GM19455 (cell line): ENCODE results near the gene RIC1.
"Not testable (repeated sequence)": the region's sequence is repeated elsewhere in the genome, so short reads cannot be mapped to it uniquely, and the experiment has no call there.

Experiments used
- ATAC-seq: cut with Tn5 transposase; IDR thresholded peaks from one replicate; pipeline ENCODE4 v1.9.1; 2021; ENCODE audit not compliant: unreplicated experiment

Gene RIC1

DNA sequence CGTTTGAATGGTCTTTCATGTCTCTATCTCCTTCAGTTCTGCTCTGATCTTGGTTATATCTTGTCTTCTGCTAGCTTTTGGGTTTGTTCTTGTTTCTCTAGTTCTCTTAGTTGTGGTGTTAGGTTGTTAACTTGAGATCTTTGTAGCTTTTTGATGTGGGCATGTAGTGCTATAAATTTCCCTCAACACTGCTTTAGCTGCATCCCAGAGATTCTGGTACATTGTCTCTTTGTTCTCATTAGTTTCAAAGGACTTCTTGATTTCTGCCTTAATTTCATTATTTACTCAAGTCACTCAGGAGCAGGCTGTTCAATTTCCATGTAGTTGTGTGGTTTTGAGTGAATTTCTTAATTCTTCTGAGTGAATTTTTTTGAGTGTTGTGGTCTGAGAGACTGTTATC, 33.9 kb downstream of the RIC1 start:
- ATAC-seq, result not testable (repeated sequence)

DNA sequence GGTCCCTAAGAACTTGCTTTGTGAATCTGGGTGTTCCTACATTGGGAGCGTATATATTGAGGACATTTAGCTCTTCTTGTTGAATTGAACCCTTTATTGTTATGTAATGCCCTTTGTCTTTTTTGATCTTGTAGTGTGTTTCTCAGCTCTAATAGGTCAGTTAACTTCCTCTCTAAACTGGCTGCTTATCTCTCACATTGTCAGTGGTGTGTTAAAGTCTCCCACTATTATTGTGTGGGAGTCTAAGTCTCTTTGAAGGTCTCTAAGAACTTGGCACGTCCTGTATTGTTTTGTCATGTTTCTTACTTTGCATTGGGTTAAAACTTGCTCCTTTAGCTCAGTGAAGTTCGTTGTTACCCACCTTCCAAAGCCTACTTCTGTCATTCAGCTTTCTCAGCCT, 36.2 kb downstream of the RIC1 start:
- no peak for ATAC-seq

DNA sequence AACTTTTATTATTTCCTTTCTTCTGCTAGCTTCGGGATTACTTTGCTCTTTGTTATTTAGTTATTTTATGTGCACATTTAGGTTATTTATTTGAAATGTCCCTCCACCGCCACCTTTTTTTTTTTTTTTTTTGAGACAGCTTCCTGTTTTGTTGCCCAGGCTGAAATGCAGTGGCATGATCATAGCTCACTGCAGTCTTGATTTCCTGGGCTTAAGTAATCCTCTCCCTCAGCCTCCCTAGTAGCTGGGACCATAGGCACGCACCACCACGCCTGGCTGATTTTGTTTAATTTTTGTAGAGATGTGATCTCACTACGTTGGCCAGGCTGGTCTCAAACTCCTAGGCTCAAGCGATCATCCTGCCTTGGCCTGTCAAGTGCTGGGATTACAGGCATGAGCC, 38.5 kb downstream of the RIC1 start:
- ATAC-seq, result no peak

DNA sequence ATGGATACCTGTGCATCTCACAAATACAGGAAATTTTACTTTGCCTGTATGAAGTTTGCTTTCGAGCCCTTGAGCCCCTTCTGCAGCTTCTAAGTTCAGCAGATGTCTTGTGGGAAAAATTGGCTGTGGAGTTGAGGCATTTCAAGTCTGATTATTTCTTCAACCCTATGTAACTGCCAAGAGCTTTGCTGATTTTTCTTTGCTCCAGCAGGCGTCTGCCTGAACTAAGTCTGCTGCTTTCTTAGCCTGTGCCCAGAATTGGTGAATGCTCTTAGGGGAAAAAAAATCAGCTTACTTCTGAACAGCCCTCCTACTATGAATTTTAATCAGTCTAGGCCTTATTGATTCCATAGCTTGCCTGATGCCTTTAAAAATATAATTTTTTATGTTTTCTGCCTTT, 41.2 kb downstream of the RIC1 start:
- no peak for ATAC-seq

DNA sequence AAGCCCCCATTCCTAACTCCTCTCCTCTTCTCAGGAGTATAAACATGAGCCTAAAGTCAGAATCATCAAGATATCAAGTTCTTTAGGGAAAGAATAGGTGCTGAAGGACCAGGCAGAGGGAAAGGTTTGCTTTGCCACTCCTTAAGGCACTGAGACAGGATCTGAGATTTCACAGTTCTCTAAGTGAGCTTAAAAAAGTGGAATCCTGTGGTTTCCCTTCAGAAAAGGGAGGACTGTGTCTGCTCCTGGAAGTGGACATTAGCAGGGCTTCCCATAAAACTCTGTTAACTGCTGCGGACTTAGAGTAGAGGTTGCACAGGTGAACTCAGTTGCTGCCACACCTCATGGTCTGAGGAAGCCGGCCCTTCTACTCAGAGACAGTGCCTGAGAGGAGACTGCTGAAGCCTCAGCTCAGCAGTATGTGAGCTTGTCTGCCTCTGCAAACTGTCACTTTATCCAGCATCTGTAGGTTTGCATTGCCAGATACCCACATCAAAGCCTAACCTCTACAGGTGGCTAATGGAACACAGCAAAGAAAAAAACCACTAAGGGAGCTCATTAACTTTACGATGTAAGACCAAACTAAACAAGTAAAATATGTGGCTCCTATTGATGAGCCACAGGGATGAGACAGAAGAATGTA, 42.9 kb downstream of the RIC1 start:
- no peak for ATAC-seq

DNA sequence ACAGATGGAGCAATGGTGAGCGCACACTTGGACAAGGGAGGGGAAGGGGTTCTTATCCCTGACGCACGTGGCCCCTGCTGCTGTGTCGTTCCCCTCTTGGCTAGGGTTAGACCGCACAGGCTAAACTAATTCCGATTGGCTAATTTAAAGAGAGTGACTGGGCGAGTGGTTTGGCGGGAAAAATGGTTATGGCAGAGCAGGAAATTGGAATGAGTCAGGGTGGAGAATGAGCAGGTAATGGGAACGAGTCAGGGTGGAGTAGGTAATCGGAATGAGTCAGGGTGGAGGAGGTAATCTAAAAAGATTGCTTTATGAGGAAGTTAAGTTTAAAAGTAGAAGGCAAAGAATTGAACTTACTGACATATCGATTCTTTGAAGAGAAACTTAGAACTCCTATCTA, 46.1 kb downstream of the RIC1 start:
- not testable (repeated sequence) for ATAC-seq

DNA sequence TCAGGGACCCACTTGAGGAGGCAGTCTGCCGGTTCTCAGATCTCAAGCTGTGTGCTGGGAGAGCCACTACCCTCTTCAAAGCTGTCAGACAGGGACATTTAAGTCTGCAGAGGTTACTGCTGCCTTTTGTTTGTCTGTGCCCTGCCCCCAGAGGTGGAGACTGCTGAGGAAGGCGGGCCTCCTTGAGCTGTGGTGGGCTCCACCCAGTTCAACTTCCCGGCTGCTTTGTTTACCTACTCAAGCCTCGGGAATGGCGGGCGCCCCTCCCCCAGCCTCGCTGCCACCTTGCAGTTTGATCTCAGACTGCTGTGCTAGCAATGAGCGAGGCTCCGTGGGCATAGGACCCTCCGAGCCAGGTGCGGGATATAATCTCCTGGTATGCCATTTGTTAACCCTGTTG, 54.7 kb downstream of the RIC1 start:
- not testable (repeated sequence) for ATAC-seq

DNA sequence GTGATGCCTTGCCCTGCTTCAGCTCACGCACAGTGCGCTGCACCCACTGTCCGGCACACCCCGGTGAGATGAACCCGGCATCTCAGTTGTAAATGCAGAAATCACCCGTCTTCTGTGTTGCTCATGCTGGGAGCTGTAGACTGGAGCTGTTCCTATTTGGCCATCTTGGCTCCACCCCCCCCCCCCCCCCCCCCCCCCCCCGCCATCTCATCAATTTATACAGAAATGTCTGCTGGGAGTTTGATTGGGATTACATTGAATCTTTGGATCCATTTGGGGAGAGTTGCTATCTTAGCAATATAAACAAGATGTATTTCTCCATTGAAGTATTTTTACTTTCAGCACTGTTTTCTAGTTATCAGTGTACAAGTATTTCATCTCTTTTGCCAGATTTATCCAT, 55.2 kb downstream of the RIC1 start:
- ATAC-seq, result no peak

DNA sequence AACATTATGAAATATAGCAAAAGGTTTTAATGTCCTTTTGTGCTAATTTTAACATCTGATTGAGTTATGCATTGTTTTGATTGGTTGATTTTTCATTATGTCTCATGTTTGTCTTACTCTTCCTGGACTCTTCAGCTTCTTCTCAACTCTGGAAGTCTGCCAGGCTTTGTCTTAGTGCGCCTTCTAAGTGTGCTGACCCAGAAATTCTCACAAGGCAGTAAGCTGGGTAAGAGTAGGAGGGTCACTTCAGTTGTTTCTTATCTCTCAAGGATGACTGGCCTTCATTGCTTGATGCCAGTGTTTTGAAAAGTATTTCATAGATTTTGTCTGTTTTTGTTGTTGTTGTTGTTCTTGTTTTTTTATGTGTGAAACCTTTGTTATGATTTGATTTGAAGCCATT, 59.2 kb downstream of the RIC1 start:
- ATAC-seq, result no peak

DNA sequence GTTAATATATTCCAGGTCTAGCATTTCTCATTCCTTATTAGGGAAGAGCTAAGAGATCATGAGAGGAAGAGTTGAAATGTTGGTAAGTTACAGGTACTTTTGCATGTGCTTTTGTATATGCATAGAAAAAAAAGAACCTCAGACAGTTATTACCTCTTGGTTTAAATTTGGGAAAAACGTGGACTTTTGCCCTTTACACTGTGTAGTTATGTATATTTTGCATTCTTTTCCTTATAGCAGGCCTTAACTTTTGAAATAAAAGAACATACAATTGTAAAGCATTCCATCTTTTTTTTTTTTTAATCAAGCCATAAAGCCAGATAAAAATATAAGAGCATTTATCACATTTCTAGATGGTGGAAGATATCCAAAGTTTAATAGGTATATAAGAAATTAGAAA, 61.4 kb downstream of the RIC1 start:
- no peak for ATAC-seq

DNA sequence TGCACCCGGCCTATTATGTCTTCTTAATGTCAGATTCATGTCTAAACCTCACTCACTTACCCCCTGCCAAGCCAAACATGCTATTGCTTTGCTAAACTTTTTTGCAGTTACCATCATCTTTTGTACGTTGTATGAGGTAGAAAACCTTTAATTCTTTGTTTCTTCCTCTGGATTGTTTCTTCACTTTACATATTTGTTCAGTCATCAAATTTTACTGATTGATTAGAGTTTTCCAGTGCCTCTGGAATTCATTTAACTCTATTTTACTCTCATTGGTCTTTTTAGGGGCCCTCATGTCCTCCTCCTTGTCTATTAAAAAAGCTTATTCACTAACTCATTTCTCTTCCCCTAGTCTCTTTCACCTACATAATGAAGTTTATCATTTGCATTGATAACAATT, 67.0 kb downstream of the RIC1 start:
- ATAC-seq, result no peak

DNA sequence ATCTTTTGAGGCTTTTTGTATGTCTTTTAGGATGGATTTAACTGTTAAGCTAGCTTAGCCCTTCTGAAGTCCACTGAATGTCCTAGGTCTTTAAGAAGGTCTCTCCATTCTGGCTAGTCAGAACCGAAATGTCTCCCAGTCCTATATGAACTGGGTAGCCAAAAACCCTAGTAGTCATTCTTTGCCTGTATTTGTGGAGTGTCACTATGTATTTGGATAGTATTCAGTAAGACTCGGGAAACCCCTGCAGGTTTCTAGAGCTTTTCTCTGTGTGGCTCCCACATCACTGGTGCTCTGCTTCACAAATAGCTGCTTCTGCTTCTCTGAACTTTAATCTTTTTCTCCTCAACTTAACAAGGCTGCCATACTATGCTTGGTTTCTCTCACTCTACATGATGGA, 68.0 kb downstream of the RIC1 start:
- ATAC-seq, result no peak

DNA sequence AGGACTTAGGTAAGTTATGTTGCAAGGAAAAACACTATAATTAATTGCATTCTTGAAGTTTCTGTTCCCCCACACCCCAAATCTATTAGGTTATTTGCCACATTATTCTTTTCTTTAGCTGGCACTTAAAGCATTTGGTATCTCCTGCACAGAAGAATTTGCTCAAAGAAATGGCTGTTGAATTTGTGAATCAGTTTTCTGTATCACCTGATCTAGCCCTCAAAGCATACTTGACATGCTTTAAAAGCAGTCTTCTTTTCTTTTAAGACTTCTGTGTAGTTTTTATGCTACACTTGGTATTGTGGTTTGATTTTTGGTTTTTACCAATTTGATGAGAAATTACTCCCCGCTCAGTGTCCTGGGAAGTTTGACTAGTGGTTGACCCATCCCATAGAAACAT, 69.1 kb downstream of the RIC1 start:
- ATAC-seq, result no peak

DNA sequence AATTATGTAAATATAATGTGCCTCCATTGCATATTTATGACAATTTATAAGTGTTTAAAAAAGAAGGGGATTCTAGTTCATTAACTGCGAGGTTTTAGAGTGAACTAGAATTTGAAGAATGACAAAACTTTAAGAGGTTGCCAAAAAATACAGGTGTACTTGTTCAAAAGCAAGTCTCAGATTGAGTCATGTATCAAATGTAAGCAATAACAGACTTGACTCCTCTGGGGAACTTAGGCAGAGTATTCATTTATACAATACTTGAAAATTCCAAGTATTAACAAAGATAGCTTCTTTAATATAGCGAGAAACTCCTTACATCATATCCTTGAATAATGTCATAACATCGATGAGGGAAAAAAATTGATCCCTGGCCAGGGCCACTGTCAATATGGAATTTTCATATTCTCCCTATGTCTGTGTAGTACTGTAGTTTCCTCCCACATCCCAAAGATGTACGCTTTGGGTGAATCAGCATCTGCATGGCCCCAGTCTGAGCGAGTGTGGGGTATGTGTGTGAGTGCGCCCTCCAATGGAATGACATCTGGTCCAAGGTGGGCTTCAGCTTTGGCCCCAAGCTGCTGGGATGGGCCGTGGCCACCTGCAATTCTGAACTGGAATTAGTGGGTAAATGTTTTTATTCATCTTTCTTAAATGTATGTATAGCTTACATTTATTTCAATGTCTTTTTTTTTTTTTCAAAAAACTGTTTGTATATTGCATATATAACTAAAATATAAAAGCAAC, 70.1 kb downstream of the RIC1 start:
- no peak for ATAC-seq

DNA sequence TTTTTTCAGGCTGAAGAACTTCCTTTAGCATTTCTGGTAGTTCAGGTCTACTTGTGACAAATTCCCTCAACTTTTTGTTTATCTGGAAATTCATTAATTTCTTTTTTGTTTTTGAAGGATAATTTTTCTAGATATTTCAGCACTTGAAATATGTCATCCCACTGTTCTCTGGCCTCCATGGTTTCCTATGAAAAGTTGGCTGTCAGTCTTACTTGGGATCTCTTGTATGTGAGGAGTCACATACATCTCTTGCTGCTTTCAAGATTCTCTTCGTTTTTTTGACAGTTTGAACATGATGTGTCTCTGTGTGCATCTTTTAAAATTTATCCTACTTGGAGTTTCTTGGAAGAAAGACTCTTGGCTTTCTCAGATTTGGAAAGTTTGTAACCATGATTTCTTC, 79.5 kb downstream of the RIC1 start:
- ATAC-seq, result no peak

DNA sequence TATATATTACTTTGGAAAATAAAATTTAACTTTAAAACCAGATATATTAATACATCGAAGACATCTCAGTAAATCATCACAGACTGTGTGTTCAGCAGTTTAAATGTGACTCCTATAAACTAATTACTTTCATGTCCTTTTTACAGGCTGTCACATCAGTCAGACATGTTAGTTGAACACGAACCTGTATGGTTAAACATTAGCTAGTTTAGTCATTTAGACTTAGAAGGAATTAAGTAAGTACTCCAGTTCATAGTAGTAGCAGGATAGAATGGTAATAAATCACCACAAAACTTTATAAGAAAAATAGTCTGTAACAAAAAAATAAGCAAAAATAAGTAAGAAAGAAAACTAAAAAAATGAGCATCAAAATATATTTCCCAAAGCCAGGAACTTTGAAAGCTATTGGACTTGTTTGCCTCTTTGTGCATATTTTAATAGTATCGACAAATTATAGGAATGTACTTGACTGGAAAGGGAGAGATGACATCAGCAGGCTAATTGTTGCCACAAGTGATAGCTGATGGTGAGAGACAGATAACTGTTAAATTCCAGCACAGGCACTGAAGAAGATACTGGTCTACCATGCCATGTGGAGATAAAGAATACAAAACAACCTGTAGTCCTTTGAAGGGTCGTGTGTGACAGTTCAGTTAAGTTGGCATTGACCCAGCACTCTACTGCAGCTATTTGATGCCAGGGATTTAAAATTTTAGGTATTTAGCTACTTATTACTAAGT, 83.9 kb downstream of the RIC1 start:
- ATAC-seq, result no peak

DNA sequence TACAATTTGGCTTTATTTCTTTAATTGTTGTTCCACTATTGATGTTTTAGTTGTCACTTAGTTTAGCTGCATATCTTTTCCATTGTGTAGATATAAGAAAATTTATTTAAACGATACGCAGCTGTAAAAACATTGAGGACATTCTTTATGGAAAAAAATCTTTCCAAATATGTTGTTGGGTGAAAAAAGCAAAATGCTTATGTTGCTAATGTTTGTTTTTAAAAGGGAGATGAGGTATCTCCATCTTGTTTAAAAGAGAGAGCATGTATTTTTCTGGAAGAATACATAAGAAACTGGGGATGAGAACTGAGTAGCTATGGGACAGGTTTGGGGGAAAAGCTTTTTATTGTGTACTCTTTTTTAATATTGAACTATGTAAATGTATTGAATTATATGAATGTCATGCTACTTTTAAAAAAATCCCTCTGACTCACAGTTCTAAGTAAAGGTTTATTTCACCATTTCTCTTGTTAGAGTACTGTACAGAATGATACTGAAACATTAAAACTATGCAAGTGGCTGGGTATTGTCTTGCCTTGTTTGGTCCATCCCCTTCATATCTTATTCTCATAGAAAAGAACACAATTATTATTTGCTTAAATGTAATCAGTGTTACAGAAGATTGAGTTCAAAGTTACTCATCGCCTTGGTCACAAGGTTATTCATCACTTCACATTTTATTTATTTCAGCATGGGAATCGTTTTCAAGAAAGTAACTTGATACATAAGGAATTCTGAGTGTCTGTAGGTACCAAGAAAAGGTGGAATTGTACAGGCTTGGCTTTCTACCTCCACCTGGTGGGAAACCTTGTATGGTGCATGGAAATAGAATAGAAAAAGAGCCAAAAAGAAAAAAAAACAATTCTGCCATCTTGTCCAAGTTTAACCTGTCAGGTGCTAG, 85.8 kb downstream of the RIC1 start:
- no peak for ATAC-seq

DNA sequence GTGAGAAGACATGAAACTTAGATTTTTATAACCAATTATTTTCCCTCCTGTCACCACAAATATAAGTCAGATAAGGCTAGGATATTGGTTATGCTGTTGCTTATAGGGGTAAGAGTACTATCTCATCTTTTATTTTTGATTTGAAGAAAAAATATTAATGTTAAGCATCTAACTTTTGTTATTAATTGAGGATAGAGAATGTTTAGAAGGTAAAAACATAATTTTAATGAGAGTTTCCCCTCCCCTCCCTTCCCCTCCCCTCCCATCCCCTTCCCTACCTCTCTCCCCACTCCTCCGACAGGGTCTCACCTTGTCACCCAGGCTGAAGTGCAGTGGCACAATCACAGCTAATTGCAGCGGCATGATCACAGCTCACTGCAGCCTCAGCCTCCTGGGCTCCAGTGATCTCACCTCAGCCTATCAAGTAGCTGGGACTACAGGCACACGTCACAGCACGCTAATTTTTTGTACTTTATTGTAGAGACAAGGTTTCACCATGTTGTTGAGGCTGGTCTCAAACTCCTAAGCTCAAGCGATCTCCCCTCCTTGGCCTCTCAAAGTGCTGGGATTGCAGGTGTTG, 86.7 kb downstream of the RIC1 start:
- no peak for ATAC-seq

DNA sequence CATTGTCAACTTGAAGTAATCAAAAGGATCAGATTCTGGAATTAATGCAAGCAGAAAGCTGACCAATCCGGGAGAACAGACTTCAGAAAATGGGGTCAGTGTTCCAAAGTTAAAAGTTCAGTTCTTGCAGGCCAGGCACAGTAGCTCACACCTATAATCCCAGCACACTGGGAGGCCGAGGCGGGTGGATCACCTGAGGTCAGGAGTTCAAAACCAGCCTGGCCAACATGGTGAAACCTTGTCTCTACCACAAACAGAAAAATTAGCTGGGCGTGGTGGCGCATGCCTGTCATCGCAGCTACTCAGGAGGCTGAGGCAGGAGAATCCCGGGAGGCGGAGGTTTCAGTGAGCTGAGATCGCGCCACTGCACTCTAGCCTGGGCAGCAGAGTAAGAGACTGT, 88.5 kb downstream of the RIC1 start:
- not testable (repeated sequence) for ATAC-seq

DNA sequence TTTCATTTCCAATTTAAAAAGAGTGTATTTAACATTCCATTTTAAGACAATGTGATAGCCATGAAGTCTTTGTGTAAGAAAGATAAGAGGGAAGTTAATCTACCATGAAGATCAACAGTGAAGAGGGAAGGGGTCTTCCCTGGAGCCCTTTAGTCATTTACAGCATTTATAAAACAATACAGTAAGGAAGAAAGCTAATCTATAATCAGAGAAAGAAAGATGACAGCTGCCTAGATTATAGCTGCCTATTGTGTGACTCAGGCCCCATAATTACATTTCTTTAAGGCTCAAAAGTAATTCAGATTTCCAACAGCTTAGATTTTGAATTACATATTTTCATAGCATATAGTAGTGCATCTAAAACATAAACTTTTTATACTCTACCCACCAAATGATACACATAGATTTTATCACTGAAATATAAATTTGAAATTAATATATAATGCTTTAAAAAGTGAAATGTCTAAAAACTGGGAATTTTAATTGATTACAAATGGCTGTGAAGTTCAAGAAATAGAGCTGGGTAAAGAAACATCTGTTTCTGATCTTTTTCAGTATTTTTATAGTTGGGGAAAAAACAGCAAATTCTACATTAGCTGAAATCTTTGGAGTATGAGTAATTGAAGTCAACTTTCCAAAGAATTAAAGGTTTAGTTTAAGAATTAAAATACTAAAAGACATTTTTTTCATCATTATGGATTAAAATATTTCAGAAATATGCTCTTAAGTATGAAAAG, 89.6 kb downstream of the RIC1 start:
- ATAC-seq, result no peak
